Measurements from ENCODE around the gene CDC42EP4.

GRCh38 chr17:73324711-73325526, 13.1 kb upstream of the CDC42EP4 start:
- TF ChIP-seq CTCF (IDR thresholded peaks at IDR 0.05) (no peak), POLR2A (IDR thresholded peaks at IDR 0.05) (no peak)
